ENCODE results near the gene WNT1. TPM values are rescaled to one million over a fixed set of nuclear protein-coding genes. Genes with fewer than 3 reads are reported as not detected.

WNT1 gene
- total and polyA plus RNA-seq, 2 of the 4 experiments (the other 2 are of a cell fraction): not detected

DNA sequence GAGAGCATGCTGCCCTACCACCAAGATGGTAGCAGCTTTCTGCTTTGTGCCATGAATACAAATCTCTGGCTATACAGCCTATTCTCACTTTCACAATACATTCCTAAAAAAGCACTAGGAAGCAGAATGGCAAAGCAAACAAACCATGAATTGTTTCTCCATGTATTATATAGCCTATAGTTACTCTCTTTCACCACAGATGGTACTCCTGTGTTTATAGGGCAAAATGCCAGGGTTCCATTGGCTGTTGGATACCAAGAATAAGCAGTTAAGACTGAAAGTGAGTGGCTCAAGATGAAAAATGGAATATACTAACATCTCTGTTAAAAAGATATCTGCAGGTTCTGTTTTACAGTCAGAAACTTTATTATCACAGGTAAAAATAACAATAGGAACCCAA lies 31.9 kb upstream of the WNT1 start:
- H3K4me3 ChIP-seq (ENCODE audit: insufficient read depth, low read depth, low read length): no peak overlapping the region
- peaks cover 15% of the 10 kb centered on the region; the same call in 1 of the 2 replicates for H3K9me1 ChIP-seq (ENCODE audit: insufficient read depth, low read length)
- DNase-seq: peak; percentile 72
- no peak overlapping the region for H4K91ac ChIP-seq (ENCODE audit: insufficient read depth, low read depth, low read length)
- no peak overlapping the region for H3K18ac ChIP-seq (ENCODE audit: low read depth, low read length)
- no peak overlapping the region for H3K4me2 ChIP-seq (ENCODE audit: low read depth, low read length)
- H2BK5ac ChIP-seq (ENCODE audit: low read depth, low read length, poor library complexity, severe bottlenecking): no peak overlapping the region
- no peak overlapping the region for H4K8ac ChIP-seq (ENCODE audit: low read depth in 2 of 2, low read length in 2 of 2)
- no peaks in the 10 kb centered on the region for H3K27me3 ChIP-seq (ENCODE audit: control insufficient read depth, insufficient read depth, low read length)
- no peak overlapping the region for H3K4ac ChIP-seq (ENCODE audit: low read depth, low read length)
- no peak overlapping the region for H3K56ac ChIP-seq (ENCODE audit: extremely low read depth, insufficient read depth, low read length)
- no peak for TF ChIP-seq CHD1 (IDR thresholded peaks at IDR 0.05; ENCODE audit: low read depth, low read length)
- TF ChIP-seq RFX5 (IDR thresholded peaks at IDR 0.05; ENCODE audit: low read depth, low read length): no peak
- no peak for TF ChIP-seq POLR2A (IDR thresholded peaks at IDR 0.05; ENCODE audit: low read depth, low read length)
- TF ChIP-seq MAFK (IDR thresholded peaks at IDR 0.05; ENCODE audit: low read depth, low read length): no peak
- H4K5ac ChIP-seq (ENCODE audit: low read depth, low read length): no peak overlapping the region
- intact Hi-C loops (cut with micrococcal nuclease) (no loop called here), in situ Hi-C loops (cut with MboI; ENCODE audit: low sequenced_read_pairs) (no loop called here), dilution Hi-C loops (cut with HindIII; ENCODE audit: low sequenced_read_pairs, unreplicated experiment) (no loop called here)
- H2BK15ac ChIP-seq (ENCODE audit: low read depth, low read length): no peak overlapping the region
- H3K23ac ChIP-seq (ENCODE audit: low read depth, low read length): no peak overlapping the region
- no peak overlapping the region for H2AK9ac ChIP-seq (replicated peaks; ENCODE audit: low read depth, low read length, poor library complexity)
- no peak overlapping the region for H3K27ac ChIP-seq (ENCODE audit: insufficient read depth, low read length)
- ChIA-PET CTCF (no interaction called here), POLR2A (ENCODE audit: unreplicated experiment) (no interaction called here)
- no TSS peak for BruUV-seq (replicated peaks)
- H3K79me1 ChIP-seq (ENCODE audit: low read depth in 1 of 2, low read length in 2 of 2): peaks cover 39 to 82% of the 10 kb centered on the region in 2 experiments
- H4K20me1 ChIP-seq (ENCODE audit: insufficient read depth, low read length): peaks cover 88% of the 10 kb centered on the region
- H2BK20ac ChIP-seq (ENCODE audit: low read depth, low read length): no peak overlapping the region
- no peak overlapping the region for H2AK5ac ChIP-seq (ENCODE audit: low read depth, low read length)
- no peaks in the 10 kb centered on the region for H3K9me3 ChIP-seq (ENCODE audit: control insufficient read depth, insufficient read depth, low read length)
- peak; percentile 55 for ATAC-seq (ENCODE audit: low read depth)
- H3K14ac ChIP-seq (replicated peaks; ENCODE audit: low read depth, low read length): no peak overlapping the region
- peaks cover 4% of the 10 kb centered on the region for H3K36me3 ChIP-seq (ENCODE audit: control insufficient read depth, insufficient read depth, low read length)
- H2AFZ ChIP-seq (replicated peaks; ENCODE audit: low read length, poor library complexity): no peak overlapping the region
- no peak overlapping the region for H2BK120ac ChIP-seq (ENCODE audit: low read depth, low read length)
- H3K4me1 ChIP-seq (ENCODE audit: control insufficient read depth, insufficient read depth, low read length): peaks cover 6% of the 10 kb centered on the region
- H3K9ac ChIP-seq (ENCODE audit: low read depth, low read length): no peak overlapping the region

Measured in IMR-90 (cell line).